Lower lobe of right lung (tissue), 2 donors: ENCODE data around the gene CTNS. TPM values are rescaled to one million over a fixed set of nuclear protein-coding genes. Genes with fewer than 3 reads are reported as not detected.

Experiments used
- ATAC-seq, 2 donors: fragments of 200-7000 bp; cut with Tn5 transposase; one replicate each; pipeline ENCODE4 v1.9.1; 2020 to 2022; ENCODE audit warnings: mild to moderate bottlenecking in 2 of 2, moderate library complexity in 2 of 2
- DNase-seq: peaks from one replicate; pipeline ENCODE4 v3.0.0-alpha.2; 2020
- H3K27ac ChIP-seq: fragments of 200-600 bp; one replicate; pipeline ENCODE4 v1.8.0; 2022
- H3K27me3 ChIP-seq: fragments of 200-600 bp; one replicate; pipeline ENCODE4 v1.8.0; 2022; ENCODE audit warnings: low read depth
- H3K36me3 ChIP-seq: fragments of 200-600 bp; one replicate; pipeline ENCODE4 v1.8.0; 2022; ENCODE audit warnings: mild to moderate bottlenecking
- H3K4me1 ChIP-seq: fragments of 200-600 bp; one replicate; pipeline ENCODE4 v1.8.0; 2022
- H3K4me3 ChIP-seq: fragments of 200-600 bp; one replicate; pipeline ENCODE4 v1.8.0; 2022; ENCODE audit warnings: mild to moderate bottlenecking
- H3K9me3 ChIP-seq: fragments of 200-600 bp; one replicate; pipeline ENCODE4 v1.8.0; 2022
- intact Hi-C: fragments of 100-400 bp; cut with DNase I; formaldehyde crosslinking; loops from one replicate; pipeline ENCODE4 v1.11.0; 2022
- total RNA-seq: library from RNA; stranded (reverse); fragmentation: NEBNext Ultra II Directional; extraction: Animal tissue kit (Norgen Biotek cat#: 25700); gene quantifications from one replicate; pipeline ENCODE4 v1.2.1, GENCODE V29; 2021
- TF ChIP-seq, protein P1 (sequence below): fragments of 200-600 bp; IDR thresholded peaks from one replicate; pipeline ENCODE4 v1.8.0; 2022; ENCODE audit warnings: antibody characterized with exemption, mild to moderate bottlenecking
- donor health status: DM: no; HTN: yes; CAD: no; lungs with severe emphysema.

Gene CTNS
- total RNA-seq, 1 donor from 2014 or later: 21.1 TPM

DNA sequence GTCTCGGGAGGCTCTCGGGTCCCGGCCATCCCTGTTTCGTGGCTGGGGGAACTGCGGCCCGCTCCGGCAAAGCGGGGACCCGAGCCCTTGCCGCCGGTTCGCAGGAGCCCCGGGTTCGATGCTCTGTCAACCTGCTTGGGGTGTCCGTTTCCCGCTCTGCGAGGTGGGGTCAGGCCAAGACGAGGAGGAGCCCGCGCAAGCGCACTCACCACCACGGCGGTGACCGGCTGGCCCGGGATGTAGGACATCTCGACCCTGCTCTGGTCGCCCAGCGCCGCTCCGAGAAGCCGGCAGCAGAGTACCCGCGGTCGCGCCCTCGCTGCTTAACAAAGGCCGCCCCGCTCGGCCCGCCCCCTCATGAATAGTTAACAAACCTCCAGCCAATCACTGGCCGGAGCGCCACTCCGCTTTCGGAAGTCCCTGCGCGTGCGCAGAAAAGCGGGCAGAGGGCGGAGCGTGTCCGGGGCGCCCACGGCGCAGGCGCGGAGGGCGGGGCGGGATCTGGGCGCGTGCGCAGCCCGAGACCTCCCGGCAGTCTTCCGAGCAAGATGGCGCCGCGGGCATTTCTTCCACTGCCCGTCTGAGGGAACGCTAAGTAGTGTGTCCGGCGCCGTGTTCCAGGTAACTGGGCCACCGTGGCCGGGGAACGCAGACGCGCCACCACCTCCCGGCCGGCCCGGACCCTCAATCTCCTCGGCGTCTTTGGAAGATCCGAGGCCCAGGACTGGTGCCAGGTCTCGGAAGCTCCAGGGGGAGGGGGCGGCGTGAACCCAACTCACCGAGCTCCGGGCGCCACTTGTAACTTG lies 31.9 kb downstream of the CTNS start, which contains the start of the genes EMC6 and TAX1BP3:
TSS of gene EMC6 (plus strand) at position 534 of the 806 bp plus-strand sequence. CDS start 335 bp downstream, outside the sequence.
TSS of gene TAX1BP3 (minus strand) at position 300 of the 806 bp plus-strand sequence. CDS start at position 248, 52 bp downstream.
- Histone ChIP-seq H3K9me3 (no peaks in the 10 kb centered on the region), H3K4me3 (peak within 1 kb of the TSS; percentile 93), H3K36me3 (peaks cover 16% of the 10 kb centered on the region), H3K4me1 (peaks cover 36% of the 10 kb centered on the region), H3K27ac (peak within 1 kb of the TSS; percentile 96), H3K27me3 (no peaks in the 10 kb centered on the region)
- DNase-seq: peak; percentile 99
- ATAC-seq: peak; percentile 97
- intact Hi-C loops: no loop called here
- TF ChIP-seq, protein P1, sequence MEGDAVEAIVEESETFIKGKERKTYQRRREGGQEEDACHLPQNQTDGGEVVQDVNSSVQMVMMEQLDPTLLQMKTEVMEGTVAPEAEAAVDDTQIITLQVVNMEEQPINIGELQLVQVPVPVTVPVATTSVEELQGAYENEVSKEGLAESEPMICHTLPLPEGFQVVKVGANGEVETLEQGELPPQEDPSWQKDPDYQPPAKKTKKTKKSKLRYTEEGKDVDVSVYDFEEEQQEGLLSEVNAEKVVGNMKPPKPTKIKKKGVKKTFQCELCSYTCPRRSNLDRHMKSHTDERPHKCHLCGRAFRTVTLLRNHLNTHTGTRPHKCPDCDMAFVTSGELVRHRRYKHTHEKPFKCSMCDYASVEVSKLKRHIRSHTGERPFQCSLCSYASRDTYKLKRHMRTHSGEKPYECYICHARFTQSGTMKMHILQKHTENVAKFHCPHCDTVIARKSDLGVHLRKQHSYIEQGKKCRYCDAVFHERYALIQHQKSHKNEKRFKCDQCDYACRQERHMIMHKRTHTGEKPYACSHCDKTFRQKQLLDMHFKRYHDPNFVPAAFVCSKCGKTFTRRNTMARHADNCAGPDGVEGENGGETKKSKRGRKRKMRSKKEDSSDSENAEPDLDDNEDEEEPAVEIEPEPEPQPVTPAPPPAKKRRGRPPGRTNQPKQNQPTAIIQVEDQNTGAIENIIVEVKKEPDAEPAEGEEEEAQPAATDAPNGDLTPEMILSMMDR: no peak

DNA sequence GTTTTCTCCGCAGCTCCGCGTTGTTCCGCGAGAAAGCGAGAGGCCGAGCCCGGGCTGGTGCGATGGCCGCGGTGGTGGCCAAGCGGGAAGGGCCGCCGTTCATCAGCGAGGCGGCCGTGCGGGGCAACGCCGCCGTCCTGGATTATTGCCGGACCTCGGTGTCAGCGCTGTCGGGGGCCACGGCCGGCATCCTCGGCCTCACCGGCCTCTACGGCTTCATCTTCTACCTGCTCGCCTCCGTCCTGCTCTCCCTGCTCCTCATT lies 32.5 kb downstream of the CTNS start:
- no peaks in the 10 kb centered on the region for H3K27me3 ChIP-seq
- ATAC-seq: no peak
- H3K4me1 ChIP-seq: peaks cover 36% of the 10 kb centered on the region
- no peaks in the 10 kb centered on the region for H3K9me3 ChIP-seq
- intact Hi-C loops: no loop called here
- peaks cover 10% of the 10 kb centered on the region for H3K36me3 ChIP-seq
- DNase-seq: no peak
- peak overlapping the region; percentile 93 for H3K4me3 ChIP-seq
- TF ChIP-seq, protein P1: no peak
- peak overlapping the region; percentile 96 for H3K27ac ChIP-seq

DNA sequence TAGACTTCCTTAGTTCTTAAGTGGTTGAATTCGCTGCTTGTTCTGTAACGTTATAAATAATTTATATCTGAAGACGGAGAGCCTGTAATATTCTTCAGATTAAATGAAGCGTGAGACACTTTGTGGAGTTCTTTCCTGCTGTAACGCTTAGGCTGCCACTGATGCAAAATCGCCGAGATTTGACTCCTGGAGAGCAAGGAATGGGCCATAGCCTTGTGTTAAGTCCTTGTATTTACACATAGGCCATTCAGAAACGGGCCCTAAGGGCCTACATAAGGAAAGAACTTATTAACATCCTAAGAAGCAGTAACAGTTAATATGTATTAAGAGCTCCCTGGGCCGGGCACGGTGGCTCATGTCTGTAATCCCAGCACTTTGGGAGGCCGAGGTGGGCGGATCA lies 33.0 kb downstream of the CTNS start:
- peak overlapping the region; percentile 96 for H3K27ac ChIP-seq
- DNase-seq (no peak), ATAC-seq (no peak)
- H3K4me1 ChIP-seq: peaks cover 36% of the 10 kb centered on the region
- TF ChIP-seq, protein P1: no peak
- no peaks in the 10 kb centered on the region for H3K27me3 ChIP-seq
- intact Hi-C loops: no loop called here
- peaks cover 5% of the 10 kb centered on the region for H3K36me3 ChIP-seq
- no peaks in the 10 kb centered on the region for H3K9me3 ChIP-seq
- H3K4me3 ChIP-seq: peak overlapping the region; percentile 93

DNA sequence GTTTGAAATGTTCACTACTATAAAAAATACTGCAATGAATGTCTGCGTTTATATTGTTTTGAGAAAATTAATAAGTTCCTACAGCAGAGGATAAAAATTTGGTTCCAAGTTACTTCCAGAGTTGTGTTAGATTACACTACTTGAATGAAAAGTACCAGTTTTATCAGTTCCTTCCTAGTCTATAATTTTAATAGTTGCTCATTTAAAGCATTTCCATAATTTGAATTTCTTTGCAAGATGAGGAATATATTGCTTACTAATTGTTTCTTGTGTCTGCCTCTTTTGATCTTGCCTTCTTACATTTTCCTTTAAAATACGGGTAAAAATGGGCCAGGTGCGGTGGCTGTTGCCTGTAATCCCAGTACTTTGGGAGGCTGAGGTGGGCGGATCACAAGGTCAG lies 36.0 kb downstream of the CTNS start:
- DNase-seq (no peak), ATAC-seq (no peak)
- no peaks in the 10 kb centered on the region for H3K9me3 ChIP-seq
- TF ChIP-seq, protein P1: no peak
- H3K36me3 ChIP-seq: no peaks in the 10 kb centered on the region
- peaks cover 18% of the 10 kb centered on the region for H3K4me1 ChIP-seq
- no peaks in the 10 kb centered on the region for H3K27me3 ChIP-seq
- intact Hi-C loops: no loop called here
- H3K4me3 ChIP-seq: no peak overlapping the region
- no peak overlapping the region for H3K27ac ChIP-seq

DNA sequence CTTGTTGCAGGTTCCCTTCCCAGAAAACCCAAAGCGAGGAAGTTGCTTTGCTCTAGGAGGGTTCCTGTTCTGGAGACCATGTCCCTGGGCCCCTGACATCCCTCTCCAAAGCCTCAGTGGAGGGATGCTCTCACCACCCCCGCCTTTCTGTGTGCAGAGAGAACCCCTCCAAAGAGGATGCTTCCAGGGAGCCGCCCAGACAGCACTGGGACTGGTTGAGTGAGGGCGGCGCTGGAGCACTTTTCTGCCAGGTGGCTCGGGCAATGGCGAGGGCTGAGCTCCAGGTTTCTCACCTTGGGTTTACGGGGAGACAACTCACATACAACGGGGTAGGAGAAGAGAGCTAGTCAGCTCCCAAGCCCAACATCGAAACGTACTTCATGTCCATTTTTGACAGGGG lies 39.3 kb downstream of the CTNS start:
- Histone ChIP-seq H3K27ac (no peak overlapping the region), H3K4me3 (no peak overlapping the region), H3K27me3 (peaks cover 4% of the 10 kb centered on the region), H3K36me3 (no peaks in the 10 kb centered on the region), H3K4me1 (no peaks in the 10 kb centered on the region), H3K9me3 (no peaks in the 10 kb centered on the region)
- ATAC-seq: no peak
- TF ChIP-seq, protein P1: no peak
- intact Hi-C loops: no loop called here
- DNase-seq: no peak
